Heart left ventricle (tissue), 13 donors: ENCODE results near the gene GRAMD1B.

Source experiments
- POLR2A ChIP-seq, 2 donors: fragments of 450-650 bp; IDR thresholded peaks; one replicate each; pipeline ENCODE4 v1.6.1; 2017; ENCODE audit warnings: antibody characterized with exemption in 2 of 2, mild to moderate bottlenecking in 2 of 2, moderate library complexity in 2 of 2
- TF ChIP-seq, protein P1 (sequence below), 12 donors: fragments of 200-600 bp; sonication (generic) in 4 of 12; IDR thresholded peaks; one replicate each; pipeline versions ENCODE4 v1.5.0 to v1.8.0; 2018 to 2022; ENCODE audit warnings: antibody characterized with exemption in 12 of 12, mild to moderate bottlenecking in 5 of 12
- donor health status: ischemic (EF 13 %, LVEDD 7.1; RV severe dilation, severe dysfunction).
- donor health status: DM: no; HTN: yes; CAD: no.
- donor health status: DM: no; HTN: no; CAD: no.
- donor health status: ischemic (EF 25% LVEDD 6.9; RV normal size, moderate dysfunction).
- donor health status: ischemic (EF 25% LVEDD 5.7; RV mildly dilated, moderate dysfunction).
- donor health status: ischemic (EF 35%, LVEDD 5.7; RV mildly dilated, moderate dysfunction).
- donor health status: nonischemic (EF 11% LVEDD 7.7; RV severe dilation, severe dysfunction).
- donor health status: DM: yes; HTN: yes; CAD: no.
- donor health status: PGD.
- donor health status: ischemic (EF 29% LVEDD 5.4; RV normal size, mild dysfunction).
- donor health status: nonischemic (EF 23%, LVEDD 6.1; RV moderate dilation, normal function).

GRCh38 chr11:123573286-123573685 is 143.2 kb downstream of the GRAMD1B start:
- TF ChIP-seq, protein P1, sequence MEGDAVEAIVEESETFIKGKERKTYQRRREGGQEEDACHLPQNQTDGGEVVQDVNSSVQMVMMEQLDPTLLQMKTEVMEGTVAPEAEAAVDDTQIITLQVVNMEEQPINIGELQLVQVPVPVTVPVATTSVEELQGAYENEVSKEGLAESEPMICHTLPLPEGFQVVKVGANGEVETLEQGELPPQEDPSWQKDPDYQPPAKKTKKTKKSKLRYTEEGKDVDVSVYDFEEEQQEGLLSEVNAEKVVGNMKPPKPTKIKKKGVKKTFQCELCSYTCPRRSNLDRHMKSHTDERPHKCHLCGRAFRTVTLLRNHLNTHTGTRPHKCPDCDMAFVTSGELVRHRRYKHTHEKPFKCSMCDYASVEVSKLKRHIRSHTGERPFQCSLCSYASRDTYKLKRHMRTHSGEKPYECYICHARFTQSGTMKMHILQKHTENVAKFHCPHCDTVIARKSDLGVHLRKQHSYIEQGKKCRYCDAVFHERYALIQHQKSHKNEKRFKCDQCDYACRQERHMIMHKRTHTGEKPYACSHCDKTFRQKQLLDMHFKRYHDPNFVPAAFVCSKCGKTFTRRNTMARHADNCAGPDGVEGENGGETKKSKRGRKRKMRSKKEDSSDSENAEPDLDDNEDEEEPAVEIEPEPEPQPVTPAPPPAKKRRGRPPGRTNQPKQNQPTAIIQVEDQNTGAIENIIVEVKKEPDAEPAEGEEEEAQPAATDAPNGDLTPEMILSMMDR (IDR thresholded peaks at IDR 0.05): no peak
- TF ChIP-seq POLR2A (IDR thresholded peaks at IDR 0.05): no peak
